Renal pelvis (tissue), 4 donors: ENCODE measurements around the gene PPP1R12A. TPM values are rescaled to one million over a fixed set of nuclear protein-coding genes. Genes with fewer than 3 reads are reported as not detected.
"Not testable (repeated sequence)": the region's sequence is repeated elsewhere in the genome, so short reads cannot be mapped to it uniquely, and the experiment has no call there.

ENCODE experiments used
- DNase-seq: peaks from one replicate; pipeline ENCODE4 v3.0.0-alpha.2; 2013
- polyA plus RNA-seq, 3 donors: library from polyadenylated mRNA; unstranded; fragments of 120-200 nt; gene quantifications; one replicate each; pipeline ENCODE4 v1.2.1, GENCODE V29; 2013; ENCODE audit not compliant: insufficient read length in 3 of 3

Gene PPP1R12A
- polyA plus RNA-seq, 3 donors: 88.5 to 104 (median 96.3) TPM

DNA sequence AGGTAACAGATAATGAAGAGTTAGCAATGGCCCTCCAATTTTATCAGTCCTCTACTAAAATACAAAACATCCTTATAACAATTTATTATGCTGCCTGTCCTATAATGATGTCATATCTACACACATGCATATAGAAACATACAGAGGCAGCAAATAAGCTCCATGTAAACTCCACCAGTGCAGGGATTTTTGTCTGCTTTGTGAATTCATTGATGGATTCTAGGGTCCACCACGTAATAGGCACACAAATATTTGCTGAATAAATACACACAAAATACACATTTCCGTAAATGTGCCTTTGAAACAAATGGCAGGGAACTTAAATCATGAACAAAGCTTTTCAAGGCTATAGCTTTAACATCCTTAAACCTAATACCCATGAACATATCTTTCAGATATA lies 34.7 kb downstream of the PPP1R12A start:
- no peak for DNase-seq

DNA sequence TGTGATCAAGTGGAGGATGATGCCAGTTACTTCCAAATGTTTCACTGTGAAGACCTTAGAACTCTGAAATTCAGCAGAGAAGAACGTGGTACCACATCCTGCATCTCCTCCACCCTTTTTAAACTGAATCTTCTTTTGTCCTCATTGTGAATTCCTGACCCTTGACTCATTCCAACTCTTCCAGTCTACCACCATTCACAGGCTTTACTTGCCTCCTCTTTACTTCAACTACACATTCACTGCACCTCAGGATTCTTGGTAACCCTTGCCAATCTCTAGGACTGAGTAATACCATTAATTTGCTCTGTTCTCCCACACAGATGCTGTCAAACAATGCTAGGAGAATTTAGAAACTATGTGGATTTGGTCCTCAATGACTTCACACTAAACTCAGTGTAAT lies 37.3 kb downstream of the PPP1R12A start:
- DNase-seq: no peak

DNA sequence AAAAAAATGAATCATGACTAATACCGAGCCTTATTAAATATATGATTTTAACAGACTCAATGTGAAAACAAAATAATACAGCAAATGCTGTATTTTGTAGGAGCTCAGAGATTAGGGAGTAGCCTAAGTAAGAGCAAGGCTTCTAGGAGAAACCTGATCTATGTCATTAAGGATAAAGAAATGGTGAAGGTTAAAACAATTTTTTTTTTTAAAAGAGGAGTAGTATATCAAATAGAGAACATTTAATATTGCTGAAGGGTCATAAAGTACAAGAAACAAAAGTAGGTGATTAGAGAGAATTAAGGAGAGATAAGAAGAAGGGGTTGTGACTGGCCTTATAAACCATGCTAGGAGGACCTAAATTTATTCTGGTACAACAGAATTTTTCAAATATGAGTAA lies 39.1 kb downstream of the PPP1R12A start:
- no peak for DNase-seq

DNA sequence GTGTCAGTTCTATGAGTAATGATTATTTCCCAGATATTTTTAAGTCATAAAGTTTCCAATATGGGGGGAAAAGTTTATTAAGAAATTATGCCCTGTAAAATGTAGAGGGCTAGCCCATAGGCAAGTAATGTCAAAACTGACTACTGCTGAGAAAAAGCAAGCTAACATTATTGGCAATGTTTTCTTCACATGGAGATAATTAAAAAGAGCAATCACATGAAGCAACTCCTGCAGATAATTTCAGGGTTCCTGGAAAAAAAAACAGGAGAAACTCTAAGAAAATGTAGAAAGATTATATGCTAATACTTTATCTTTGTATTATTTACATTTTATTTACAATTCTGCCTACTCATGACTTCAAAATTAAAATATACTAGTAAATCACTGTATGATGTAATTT lies 39.8 kb downstream of the PPP1R12A start:
- no peak for DNase-seq

DNA sequence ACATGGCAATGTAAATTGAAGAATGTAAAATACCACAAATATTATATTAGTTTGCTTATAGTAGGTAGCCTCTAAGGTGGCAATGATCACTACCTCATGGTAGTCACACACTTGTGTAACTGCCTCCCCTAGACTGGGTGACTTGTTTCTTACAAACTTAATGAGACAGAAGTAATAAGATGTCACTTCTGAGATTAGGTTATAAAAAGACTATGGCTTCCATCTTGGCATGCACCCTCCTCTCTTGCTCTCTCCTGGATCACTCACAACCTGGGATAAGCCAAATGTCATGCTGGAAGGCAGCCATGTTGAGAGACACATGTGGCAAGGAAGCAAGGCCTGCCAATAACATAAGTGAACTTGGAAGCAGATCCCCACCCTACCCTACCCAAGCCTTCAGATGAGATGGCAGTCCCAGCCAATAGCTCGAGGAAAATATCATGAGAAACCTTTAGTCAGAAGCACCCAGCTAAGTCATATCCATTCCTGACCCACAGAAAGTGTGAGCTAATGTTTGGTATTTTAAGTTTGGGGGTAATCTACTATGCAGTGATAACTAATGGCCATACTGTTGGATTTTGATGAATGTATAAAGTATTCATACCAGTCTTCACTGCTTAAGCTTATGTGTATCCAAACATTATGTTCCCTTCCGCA lies 43.3 kb downstream of the PPP1R12A start:
- DNase-seq: no peak

DNA sequence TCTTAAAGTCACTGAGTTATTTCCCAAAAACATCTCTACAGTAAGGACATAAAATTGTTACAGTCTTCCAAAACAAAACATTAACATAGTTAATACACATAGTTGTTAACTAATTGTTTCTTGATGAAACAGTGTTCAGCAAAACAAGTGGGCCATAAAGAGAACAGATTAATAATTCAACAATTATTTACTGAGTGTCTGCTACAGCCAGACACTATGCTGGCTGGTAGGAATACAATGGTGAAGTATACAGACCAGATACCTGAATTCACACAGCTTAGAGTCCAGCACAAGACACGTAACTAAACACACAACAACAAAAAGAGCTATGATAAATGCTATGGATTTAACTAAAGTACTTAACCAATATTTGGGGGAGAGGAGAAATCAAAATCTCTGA lies 47.0 kb downstream of the PPP1R12A start:
- no peak for DNase-seq

DNA sequence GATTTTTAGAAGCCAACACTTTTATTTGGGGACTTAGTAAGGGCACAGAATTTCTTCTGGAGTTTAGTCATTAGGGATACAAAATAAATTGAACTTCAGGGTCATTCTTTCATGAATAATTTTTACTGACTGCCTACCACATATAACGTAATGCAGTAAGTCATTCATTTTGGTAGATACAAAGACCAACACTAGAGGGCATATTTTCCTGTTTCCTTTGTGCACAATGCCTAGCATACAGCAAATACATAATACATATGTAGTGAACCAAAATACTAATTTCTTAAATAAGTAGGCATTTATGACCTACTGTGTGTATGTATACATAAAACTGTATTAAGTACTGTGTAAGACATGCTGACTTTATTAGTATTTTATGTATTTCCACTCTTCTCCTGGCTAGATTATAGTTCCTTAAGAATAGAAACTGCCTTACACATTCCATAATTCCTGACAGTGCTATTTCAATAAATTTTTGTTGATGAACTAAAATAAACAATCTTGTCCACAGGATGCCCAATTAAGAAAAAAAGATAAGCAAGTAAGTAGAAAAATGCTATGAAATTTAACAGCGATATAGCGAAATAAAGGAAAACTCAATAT lies 47.9 kb downstream of the PPP1R12A start:
- no peak for DNase-seq

DNA sequence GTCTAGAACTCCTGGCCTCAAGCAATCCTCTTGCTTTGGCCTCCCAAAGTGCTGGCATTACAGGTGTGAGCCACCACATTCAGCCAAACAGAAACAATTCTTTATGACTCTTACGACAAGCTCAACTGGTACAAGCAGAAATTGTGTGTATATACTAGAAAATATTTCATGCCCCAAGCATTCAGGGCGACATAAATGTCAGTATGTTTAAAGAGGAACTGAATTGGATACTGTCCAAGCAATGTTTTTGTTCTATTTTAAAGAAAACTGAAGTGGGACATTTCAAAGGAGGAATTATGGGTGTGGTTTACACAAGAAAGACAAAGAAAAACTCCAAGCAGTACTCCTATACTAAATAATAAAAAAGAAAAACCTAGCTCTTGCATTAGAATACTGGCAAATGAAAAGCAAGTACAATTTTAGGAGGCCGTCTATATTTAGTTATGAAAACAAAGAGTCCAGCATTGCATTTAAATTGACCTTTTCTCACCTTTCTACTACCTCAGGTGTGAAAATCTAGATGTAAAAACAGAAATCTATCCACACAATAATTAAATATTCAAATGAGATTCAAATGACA lies 48.9 kb downstream of the PPP1R12A start:
- no peak for DNase-seq

DNA sequence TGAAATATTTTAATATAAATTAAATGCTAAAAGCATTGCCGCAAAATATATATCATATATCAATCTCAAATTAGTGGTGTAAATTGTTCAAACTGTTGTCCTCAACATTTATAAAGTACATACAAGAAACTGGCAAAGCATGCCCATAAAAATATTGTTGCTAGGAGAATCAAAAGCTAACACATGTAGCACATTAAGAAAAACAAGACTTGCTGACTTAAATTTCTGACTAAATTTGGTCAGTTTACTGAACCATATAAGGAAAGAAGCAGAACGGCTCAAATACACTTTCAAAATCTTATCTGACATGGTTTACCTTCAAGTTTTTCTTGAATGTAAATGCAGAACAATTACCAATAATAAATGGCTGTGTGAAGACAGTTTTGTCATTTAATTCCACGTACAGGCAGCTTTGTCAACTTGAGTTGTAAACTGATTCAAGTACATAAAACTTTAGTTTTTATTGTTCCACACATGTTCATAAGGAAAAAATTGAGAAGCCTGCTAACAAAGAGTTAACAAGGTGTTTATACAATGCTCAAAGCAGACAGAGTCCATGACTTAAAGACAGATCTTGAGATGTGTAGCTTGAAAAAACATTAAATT lies 50.4 kb downstream of the PPP1R12A start:
- DNase-seq: no peak

DNA sequence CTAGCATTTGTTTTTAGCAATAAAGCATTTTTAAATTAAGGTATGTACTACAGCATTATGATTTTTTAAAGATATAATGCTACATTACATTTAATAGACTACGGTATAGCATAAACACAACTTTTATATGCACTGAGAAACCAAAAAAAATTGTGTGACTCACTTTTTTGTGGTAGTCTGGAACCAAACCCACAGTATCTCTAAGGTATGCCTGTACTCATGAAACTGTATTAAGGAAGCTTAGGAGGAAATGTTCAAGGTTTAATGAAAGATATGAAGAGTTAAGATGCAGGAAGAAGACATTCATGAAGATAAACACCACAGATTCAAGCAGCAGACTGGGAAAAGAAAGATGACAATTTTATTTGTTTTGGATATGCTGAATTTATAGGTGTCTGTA lies 51.7 kb downstream of the PPP1R12A start:
- DNase-seq: no peak

DNA sequence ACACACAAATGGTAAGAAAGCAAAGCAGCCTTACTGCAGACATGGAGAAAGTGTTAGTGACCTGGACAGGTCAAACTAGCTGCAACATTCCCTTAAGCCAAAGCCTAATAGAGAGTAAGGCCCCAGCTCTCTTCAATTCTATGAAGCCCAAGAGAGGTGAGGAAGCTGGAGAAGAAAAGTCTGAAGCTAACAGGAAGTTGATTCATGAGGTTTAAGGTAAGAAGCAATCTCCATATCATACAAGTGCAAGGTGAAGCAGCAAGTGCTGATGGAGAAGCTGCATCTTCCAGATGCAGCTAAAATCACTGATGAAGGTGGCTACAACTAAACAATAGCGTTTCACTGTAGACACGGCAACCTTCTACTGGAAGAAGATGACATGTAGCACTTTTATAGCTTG lies 53.5 kb downstream of the PPP1R12A start:
- no peak for DNase-seq

DNA sequence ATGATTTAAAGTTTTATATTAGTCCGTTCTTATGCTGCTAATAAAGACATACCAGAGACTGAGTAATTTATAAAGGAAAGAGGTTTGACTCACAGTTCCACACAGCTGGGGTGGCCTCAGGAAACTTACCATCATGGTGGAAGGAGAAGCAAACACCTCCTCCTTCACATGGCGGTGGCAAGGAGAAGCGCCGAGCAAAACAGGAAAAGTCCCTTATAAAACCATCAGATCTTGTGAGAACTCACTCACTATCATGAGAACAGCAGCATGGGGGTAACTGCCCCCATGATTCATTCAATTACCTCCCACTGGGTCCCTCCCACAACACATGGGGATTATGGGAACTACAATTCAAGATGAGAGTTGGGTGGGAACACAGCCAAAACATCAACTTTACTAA lies 56.4 kb downstream of the PPP1R12A start:
- not testable (repeated sequence) for DNase-seq

DNA sequence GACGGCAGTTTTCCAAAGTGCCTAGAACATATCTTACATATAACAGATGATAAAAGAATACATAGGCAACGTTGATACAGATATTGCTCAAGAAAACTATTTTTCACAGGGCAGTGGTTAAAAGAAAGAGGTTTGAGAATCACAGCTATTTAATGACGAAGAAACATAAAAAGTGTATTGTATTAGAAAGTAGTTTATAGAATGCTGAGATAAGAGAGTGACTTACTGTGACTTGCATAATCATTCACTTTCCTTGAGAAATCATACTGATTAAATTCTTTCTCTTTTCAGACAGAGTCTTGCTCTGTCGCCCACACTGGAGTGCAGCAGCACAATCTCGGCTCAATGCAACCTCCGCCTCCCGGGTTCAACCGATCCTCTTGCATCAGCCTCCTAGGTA lies 57.7 kb downstream of the PPP1R12A start:
- no peak for DNase-seq

DNA sequence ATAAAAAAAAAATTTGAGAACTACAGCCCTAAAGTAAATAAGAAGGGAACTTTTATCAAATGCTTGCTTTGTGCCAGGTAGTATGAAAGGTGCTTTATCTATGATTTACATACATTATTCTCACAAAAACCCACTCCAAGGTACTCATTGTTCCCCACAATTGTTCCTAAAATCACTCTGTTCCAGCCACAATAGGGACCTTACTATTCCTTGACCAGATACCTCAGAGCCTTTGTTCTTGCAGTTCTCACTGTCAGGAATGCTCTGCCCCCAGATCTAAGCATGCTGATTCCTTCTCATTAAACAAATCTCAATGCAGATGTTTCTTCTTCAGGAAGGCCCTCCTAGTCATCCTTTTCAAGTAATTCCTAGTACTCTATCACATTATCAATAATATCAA lies 60.2 kb downstream of the PPP1R12A start:
- no peak for DNase-seq

DNA sequence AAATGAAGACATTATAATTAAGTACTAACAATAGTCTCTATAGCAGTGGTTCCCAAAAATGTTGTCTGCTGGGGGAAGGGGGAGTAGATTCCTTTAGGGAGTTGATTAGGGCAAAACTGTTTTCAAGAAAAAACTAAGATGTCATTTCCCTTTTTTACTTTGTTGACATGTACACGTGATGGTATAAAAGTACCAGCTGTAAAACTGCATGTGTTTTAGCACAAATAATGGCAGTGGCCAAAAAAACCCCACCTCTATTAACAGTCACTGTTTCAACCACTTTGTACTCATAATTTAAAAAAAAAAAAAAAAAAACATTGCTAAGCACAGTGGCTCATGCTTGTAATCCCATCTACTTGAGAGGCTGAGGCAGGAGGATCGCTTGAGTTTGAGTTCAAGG lies 61.7 kb downstream of the PPP1R12A start:
- DNase-seq: no peak

DNA sequence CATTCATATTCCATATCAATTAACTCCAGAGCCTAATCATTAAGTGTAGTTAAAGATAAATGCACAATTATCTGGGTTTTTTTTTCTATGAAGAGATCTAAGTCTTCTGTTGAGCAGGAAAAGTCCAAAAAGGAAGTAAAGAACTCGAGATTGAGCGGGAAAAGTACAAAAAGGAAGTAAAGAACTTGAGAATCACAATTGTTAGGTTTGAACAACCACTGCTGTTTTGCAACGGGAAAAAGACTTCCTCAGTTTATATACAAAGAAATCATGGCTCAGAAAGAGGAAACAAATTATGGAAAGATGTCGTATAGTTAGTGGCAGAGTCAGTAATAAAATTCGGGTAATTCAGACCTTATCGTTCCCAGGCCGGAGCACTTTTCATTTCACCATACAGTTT lies 63.3 kb downstream of the PPP1R12A start:
- no peak for DNase-seq

DNA sequence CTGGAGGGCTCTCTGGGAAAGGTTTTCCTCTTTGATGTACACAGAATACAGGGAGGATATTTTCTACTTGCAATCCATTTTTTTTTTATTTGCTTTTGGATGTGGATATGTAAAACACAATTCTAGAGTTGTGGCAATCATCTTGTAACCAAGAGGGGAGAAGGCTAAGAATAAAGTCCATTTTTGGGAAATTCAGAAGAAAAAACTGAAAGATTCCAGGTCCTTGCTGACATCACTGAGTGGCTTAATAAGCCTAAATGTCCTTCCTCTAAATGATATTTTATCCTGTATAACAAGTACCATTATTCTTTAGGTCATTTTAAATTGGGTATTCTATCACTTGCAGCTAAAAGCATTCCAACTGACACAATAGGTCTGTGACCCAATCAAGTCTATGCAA lies 64.0 kb downstream of the PPP1R12A start:
- no peak for DNase-seq

DNA sequence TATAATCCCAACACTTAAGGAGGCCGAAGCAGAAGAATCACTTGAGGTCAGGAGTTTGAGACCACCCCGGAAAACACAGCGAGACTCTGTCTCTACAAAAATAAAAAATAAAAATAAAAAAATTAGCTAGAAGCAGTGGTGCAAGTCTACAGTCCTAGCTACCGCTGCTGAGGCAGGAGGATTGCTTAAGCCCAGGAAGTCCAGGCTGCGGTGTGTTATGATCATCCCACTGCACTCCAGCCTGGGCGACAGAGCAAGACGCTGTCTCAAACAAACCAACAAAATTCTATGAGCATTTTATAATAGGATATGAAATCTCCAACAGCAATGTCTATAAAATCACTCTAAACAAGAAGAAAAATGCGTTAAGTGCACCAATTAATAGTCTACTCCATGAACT lies 75.3 kb downstream of the PPP1R12A start:
- DNase-seq: no peak

DNA sequence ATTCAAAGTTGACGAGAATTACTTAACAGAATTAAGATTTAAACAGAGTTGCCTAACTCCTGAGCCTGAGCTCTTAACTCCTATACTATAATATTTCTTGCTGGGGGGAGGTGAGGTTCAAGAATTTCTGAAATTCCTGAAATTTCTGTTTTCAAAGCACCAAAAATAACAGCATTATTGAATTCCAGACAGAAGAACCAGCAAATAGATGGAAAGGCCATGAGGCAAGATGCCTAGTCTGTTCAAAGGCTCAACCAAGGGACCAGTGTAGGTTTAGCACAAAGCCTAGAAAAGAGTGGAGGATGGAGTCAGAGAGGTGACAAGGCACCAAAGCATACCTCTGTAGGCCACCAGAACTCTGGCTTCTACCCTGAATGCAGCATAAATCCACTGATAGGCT lies 76.4 kb downstream of the PPP1R12A start:
- DNase-seq: no peak

DNA sequence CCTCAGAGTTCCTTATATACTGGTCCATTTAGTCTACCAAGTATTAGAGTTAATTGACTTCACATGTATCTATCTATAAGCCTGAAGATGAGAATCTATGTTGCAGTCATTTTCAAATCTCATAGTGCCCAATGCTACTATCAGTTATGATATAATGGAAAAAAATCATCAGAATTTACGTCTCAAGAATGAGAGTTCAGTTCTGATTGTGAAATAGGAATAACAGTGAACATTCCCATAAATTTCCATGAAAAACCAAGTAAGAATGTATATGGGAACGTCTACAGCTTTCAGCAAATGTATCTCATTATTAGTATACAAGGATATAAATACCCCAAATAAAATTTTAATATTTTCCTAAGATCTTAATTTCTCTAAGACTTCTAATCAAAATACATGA lies 77.2 kb downstream of the PPP1R12A start:
- no peak for DNase-seq

DNA sequence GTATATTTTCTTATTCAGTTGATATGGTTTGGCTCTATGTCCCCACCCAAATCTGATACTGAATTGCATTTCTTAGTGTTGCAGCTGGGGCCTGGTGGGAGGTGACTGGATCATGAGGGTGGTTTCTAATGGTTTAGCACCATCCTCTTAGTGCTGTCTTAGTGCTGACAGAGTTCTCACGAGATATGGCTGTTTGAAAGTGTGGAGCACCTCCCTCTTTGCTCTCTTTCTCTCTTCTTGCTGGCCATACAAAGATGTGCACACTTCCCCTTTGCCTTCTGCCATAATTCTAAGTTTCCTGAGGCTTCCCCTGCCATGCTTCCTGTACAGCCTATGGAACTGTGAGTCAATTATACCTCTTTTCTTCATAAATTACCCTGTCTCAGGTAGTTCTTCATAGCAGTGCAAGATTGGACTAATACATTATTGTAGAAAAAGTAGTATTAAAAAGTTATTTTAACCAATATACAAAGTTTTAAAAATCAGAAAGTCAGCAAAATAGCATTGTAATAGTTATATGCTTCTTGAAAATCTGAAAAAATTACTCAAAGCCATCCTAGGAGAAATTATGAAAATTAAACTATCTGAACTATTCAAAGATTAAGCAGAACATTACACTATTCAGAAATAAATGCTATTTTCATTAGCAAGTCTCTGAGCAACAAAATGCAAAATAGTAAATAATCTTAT lies 84.1 kb downstream of the PPP1R12A start:
- no peak for DNase-seq

DNA sequence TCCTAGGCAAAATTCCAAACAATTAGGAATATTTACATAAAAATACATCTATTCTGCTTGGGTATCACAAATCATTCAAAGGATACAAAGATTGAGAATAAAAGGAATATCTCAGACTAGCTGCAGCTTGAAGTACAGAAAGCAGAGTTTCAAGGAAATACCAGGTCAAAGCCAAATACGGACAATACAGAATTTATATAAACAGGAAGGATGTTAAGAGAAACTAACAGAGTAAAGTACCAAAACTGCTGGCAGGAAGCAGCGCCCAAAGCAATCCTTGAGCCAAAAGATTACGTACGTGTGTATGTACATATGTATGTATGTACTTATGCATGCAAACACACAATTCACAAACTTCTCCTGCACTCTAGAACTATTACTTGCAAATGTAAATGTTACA lies 86.6 kb downstream of the PPP1R12A start:
- DNase-seq: no peak

DNA sequence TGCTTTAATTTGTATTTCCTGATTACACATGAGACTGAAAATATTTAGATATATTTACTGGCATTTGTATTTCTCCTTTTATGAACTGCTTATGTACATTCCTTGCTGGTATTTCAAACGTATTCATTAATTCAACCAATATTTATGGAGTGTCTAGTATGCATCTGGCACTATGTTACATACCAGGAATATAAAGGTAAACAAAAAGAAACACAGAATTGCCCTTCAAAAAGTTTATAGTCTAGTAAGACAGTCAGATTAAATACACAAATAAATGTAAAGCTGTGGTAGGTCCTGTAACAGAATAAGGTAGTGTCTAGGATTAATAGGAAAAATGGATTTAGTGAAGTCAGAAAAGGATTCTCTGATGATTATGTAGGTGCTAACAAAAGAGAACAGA lies 87.5 kb downstream of the PPP1R12A start:
- DNase-seq: no peak
